Measurements from ENCODE around the gene PCSK9.
"Not testable (repeated sequence)": the region's sequence is repeated elsewhere in the genome, so short reads cannot be mapped to it uniquely, and the experiment has no call there.

Gene PCSK9

GRCh38 chr1:55021942-55022546, 17.3 kb upstream of the PCSK9 start:
- peak; percentile 95 for TF ChIP-seq CTCF (IDR thresholded peaks at IDR 0.05; ENCODE audit: low read depth, low read length)
- peak; percentile 73 for DNase-seq (ENCODE audit: extremely low read depth, low read depth)

- not testable (repeated sequence) for DNase-seq (ENCODE audit: extremely low read depth, low read depth)
Observed at GRCh38 chr1:55024163-55024562, 15.2 kb upstream of the PCSK9 start.

GRCh38 chr1:55026682-55027081, 12.7 kb upstream of the PCSK9 start:
- not testable (repeated sequence) for DNase-seq (ENCODE audit: extremely low read depth, low read depth)

DNA sequence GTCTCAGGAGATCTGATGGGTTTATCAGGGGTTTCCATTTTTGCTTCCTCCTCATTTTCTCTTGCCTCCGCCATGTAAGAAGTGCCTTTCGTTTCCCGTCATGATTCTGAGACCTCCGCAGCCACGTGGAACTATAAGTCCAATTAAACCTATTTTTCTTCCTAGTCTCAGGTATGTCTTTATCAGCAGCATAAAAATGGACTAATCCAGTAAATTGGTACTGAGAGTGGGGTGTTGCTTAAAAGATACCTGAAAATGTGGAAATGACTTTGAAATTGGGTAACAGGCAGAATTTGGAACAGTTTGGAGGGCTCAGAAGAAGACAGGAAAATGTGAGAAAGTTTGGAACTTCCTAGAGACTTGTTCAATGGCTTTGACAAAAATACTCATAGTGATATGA, 8.2 kb upstream of the PCSK9 start:
- DNase-seq (ENCODE audit: extremely low read depth, low read depth): not testable (repeated sequence)

GRCh38 chr1:55033265-55033614, 6.1 kb upstream of the PCSK9 start:
- TF ChIP-seq CTCF (IDR thresholded peaks at IDR 0.05; ENCODE audit: low read depth, low read length): no peak
- no peak for DNase-seq (ENCODE audit: extremely low read depth, low read depth)

- TF ChIP-seq CTCF (IDR thresholded peaks at IDR 0.05; ENCODE audit: low read depth, low read length): no peak
- no peak for DNase-seq (ENCODE audit: extremely low read depth, low read depth)
Observed at GRCh38 chr1:55034476-55035133, 4.7 kb upstream of the PCSK9 start.

DNA sequence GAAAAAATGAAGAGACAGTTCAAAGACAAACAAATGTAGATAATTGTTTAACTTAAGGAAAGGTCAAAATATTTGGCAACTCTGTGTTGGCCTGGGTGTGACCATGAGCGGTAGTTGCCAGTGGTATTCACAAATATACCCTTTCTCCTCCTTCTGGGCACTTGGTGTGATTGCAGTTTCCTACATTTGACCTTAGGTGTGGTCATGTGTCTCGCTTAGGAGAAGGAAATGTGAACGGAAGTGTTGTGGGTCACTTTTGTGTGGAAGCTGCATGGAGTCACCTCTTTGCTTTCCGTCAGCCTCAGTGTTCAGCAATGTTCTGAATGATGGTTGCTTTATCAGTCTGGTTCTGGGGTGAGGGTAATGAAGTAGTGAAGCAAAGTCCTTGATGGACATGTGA, 3.4 kb upstream of the PCSK9 start:
- TF ChIP-seq CTCF (IDR thresholded peaks at IDR 0.05; ENCODE audit: low read depth, low read length): no peak
- DNase-seq (ENCODE audit: extremely low read depth, low read depth): no peak

DNA sequence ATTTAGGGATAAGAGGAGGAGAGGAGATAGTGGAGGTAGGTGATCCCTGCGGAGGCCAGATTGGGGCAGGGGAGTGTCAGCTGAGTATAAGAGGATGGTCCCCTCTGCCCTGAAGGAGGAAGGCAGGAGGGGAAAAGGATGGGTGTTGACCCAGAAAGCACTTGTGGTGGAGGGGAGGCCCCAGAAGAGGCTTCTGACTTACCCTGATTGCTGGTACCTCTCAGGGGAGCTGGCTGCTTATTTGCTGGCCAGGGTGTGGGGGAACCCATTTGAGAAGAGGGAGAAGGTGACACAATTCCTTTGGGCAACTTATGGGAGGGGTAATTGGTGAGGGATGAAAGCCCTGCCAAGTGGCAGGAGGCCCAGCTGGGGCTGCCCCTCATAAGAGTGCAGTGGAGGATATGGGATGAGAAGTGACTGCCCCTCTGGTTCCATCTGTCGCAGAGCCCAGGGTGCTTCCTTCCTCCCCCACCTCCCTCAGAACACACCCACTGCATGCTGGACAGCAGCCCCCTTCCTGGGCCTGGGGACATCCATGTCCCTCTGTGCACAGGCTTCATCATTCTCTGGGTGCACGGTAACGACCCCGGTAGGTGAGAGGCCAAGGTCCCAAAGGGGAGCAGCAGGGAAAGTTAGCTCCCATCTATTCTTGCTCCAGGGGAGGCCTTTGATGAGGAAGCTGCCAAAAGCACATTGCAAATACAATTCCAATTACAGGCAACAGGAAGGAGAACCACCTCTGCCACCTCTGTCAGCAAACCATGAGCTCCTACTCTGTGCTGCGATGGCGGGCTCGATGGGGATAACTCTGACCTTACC, 1.4 kb upstream of the PCSK9 start:
- TF ChIP-seq CTCF (IDR thresholded peaks at IDR 0.05; ENCODE audit: low read depth, low read length): no peak
- DNase-seq (ENCODE audit: extremely low read depth, low read depth): no peak

DNA sequence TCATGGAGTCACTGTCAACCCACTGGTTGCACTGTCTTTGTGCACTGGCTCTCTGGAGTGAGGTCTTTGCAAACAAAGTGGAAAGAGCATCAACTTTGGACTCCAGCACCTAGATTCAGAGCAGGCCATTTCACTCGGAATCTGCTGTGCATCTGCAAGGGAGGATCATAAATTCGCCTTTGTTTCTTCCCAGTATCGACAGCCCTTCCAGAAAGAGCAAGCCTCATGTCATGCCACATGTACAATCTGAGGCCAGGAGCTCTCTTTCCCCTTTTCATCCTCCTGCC, 853 bp upstream of the PCSK9 start:
- DNase-seq (ENCODE audit: extremely low read depth, low read depth): no peak
- no peak for TF ChIP-seq CTCF (IDR thresholded peaks at IDR 0.05; ENCODE audit: low read depth, low read length)
